Pancreas (tissue), 10 donors: ENCODE results near the gene PTPN23. TPM values are rescaled to one million over a fixed set of nuclear protein-coding genes. Genes with fewer than 3 reads are reported as not detected.

Experiments used
- ATAC-seq, 4 donors: fragments of 200-7000 bp; cut with Tn5 transposase; one replicate each; pipeline versions ENCODE4 v1.8.0 to v1.9.1; 2020; ENCODE audit warnings: mild to moderate bottlenecking in 4 of 4, moderate library complexity in 4 of 4
- DNase-seq, 6 donors: peaks; one replicate each; pipeline ENCODE4 v3.0.0-alpha.2; 2020
- FAIRE-seq: peaks from 2 replicates; lab custom pipeline; 2012; peaks lifted over from hg19 to GRCh38; lab: Jason Lieb, UNC
- H3K27ac ChIP-seq, 4 donors: fragments of 200-600 bp; sonication (generic); 1 replicate in 3 of 4; 2 replicates in 1 of 4; pipeline versions ENCODE4 v1.5.0 to v1.8.0; 2020
- H3K27me3 ChIP-seq, 4 donors: fragments of 200-600 bp; one replicate each; pipeline ENCODE4 v1.8.0; 2021
- H3K36me3 ChIP-seq, 3 donors: fragments of 200-600 bp; sonication (generic) in 1 of 3; one replicate each; pipeline versions ENCODE4 v1.5.0 to v1.8.0; 2020 to 2021
- H3K4me1 ChIP-seq, 3 donors: fragments of 200-600 bp; one replicate each; pipeline ENCODE4 v1.8.0; 2021
- H3K4me3 ChIP-seq, 4 donors: fragments of 200-600 bp; sonication (generic) in 2 of 4; one replicate each; pipeline versions ENCODE4 v1.5.0 to v1.8.0; 2020 to 2021
- H3K9me3 ChIP-seq, 4 donors: fragments of 200-600 bp; one replicate each; pipeline ENCODE4 v1.8.0; 2021
- WGBS, 2 donors: extraction: QIAGEN DNeasy Blood & Tissue Kit; methylation state at CpG; one replicate each; pipeline ENCODE4 v1.1.7; 2013; 5-methylcytosine and 5-hydroxymethylcytosine counted together
- intact Hi-C, 3 donors: fragments of 100-400 bp; cut with DNase I; formaldehyde crosslinking; loops; one replicate each; pipeline versions ENCODE4 v1.11.1 to v1.14.2; 2022
- polyA plus RNA-seq, 2 donors: library from polyadenylated mRNA; stranded (reverse); fragments of 200-250 nt; gene quantifications; one replicate each; pipeline ENCODE4 v1.2.3, GENCODE V29; 2013
- total RNA-seq, 6 donors: library from RNA; stranded (reverse); fragmentation: NEBNext Ultra II Directional in 4 of 6; extraction: Animal tissue kit (Norgen Biotek cat#: 25700) in 4 of 6; gene quantifications; one replicate each; pipeline versions ENCODE4 v1.2.1 to v1.2.4, GENCODE V29; 2021 to 2023
- TF ChIP-seq, protein P1 (sequence below), 4 donors: fragments of 200-600 bp; sonication (generic) in 3 of 4; IDR thresholded peaks; one replicate each; pipeline versions ENCODE4 v1.5.0 to v1.8.0; 2021; ENCODE audit warnings: antibody characterized with exemption in 4 of 4
- donor health status: healthy with polysubstance abuse.
- donor health status: DM: no; HTN: no; CAD: no; lungs with moderate emphysema.
- donor health status: DM: no; HTN: no; CAD: no.
- donor health status: control.
- donor health status: control.
- donor health status: Bipolar disorder and iron deficiency.
- donor health status: DM: yes; HTN: yes; CAD: no.
- donor health status: DM: no; HTN: no; CAD: no.
- donor health status: DM: no; HTN: no; CAD: no.
- donor health status: DM: yes; HTN: yes; CAD: no.

PTPN23 gene
- total and polyA plus RNA-seq, 8 donors, result 14.2 to 40.8 (median 21.1) TPM

- FAIRE-seq (no peak), DNase-seq (no peak), ATAC-seq (no peak)
- intact Hi-C loops, result no loop called here
- TF ChIP-seq, protein P1, sequence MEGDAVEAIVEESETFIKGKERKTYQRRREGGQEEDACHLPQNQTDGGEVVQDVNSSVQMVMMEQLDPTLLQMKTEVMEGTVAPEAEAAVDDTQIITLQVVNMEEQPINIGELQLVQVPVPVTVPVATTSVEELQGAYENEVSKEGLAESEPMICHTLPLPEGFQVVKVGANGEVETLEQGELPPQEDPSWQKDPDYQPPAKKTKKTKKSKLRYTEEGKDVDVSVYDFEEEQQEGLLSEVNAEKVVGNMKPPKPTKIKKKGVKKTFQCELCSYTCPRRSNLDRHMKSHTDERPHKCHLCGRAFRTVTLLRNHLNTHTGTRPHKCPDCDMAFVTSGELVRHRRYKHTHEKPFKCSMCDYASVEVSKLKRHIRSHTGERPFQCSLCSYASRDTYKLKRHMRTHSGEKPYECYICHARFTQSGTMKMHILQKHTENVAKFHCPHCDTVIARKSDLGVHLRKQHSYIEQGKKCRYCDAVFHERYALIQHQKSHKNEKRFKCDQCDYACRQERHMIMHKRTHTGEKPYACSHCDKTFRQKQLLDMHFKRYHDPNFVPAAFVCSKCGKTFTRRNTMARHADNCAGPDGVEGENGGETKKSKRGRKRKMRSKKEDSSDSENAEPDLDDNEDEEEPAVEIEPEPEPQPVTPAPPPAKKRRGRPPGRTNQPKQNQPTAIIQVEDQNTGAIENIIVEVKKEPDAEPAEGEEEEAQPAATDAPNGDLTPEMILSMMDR (IDR thresholded peaks at IDR 0.05), result no peak
- Histone ChIP-seq H3K27me3 (no peaks in the 10 kb centered on the region), H3K27ac (no peak overlapping the region), H3K9me3 (no peaks in the 10 kb centered on the region), H3K36me3 (no peaks in the 10 kb centered on the region), H3K4me1 (peaks cover 6 to 16% (median 14%) of the 10 kb centered on the region in 3 donors), H3K4me3 (no peak overlapping the region)
- WGBS, 2 donors, result 66 to 68% methylated on average over 7 of the region's 7 CpGs
Measured at GRCh38 chr3:47398228-47398627, 17.4 kb downstream of the PTPN23 start.

GRCh38 chr3:47399016-47399415 is 18.2 kb downstream of the PTPN23 start:
- H3K4me1 ChIP-seq, result peaks cover 0 to 8% (median 6%) of the 10 kb centered on the region in 3 donors
- H3K36me3 ChIP-seq, result no peaks in the 10 kb centered on the region
- no peak for FAIRE-seq
- TF ChIP-seq, protein P1 (IDR thresholded peaks at IDR 0.05), result no peak
- no peaks in the 10 kb centered on the region for H3K27me3 ChIP-seq
- ATAC-seq, result no peak
- H3K9me3 ChIP-seq, result no peaks in the 10 kb centered on the region
- intact Hi-C loops, result no loop called here
- 89 to 93% methylated on average over 1 of the region's 1 CpG for WGBS, 2 donors
- no peak overlapping the region for H3K4me3 ChIP-seq
- DNase-seq, result no peak
- no peak overlapping the region for H3K27ac ChIP-seq

DNA sequence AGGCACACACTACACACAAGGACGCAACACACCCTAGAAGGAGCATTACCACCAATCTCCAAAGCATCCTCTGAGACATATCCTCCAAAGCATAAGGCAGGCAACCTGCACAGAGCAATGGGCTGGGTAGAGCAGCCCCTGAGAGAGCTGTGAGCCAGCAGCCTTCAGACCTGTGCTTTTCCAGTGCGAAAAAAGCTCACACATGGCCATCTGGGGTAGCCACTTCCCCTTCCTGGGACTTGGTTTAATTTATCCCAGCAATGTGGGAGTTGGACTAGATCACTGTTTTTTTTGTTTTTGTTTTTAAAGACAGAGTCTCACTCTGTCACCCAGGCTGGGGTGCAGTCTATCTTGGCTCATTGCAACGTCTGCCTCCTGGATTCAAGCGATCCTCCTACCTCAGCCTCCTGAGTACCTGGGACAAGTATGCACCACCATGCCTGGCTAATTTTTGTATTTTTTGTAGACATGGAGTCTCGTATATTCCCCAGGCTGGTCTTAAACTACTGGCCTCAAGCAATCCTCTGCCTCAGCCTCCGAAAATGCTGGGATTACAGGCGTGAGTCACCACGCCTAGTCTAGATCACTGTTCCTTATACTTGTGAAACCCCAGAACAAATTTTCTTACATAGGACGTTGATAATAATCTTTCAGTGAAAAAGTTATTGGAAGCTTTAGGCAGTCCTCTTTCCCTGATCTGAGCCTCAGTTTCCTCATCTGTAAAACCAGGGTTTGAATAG is 18.9 kb downstream of the PTPN23 start:
- Histone ChIP-seq H3K36me3 (no peaks in the 10 kb centered on the region), H3K27me3 (no peaks in the 10 kb centered on the region), H3K9me3 (no peaks in the 10 kb centered on the region), H3K4me3 (no peak overlapping the region), H3K27ac (no peak overlapping the region), H3K4me1 (peaks cover 3 to 5% (median 3%) of the 10 kb centered on the region in 3 donors)
- intact Hi-C loops, result no loop called here
- WGBS, 2 donors, result 87 to 88% methylated on average over 9 of the region's 9 CpGs
- FAIRE-seq (no peak), DNase-seq (no peak), ATAC-seq (no peak)
- TF ChIP-seq, protein P1 (IDR thresholded peaks at IDR 0.05), result no peak

DNA sequence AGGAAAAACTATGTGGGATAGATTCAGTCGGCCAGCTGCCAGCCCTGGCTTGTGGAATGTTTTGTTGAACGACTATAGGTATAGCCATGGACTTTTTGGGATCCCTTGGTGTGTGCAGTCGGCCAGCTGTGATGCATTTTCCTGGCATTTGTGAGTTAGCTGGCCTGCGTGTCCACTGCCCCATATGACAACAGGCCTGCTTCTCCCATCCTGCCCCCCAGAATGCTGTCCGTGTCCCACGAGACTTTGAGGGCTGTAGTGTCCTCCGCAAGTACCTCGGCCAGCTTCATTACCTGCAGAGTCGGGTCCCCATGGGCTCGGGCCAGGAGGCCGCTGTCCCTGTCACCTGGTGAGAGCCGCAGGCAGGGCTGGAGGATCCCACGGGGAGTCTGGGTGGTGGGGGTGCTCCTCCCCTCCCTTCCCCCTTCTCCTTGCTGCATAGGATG is 23.6 kb downstream of the PTPN23 start:
- Histone ChIP-seq H3K36me3 (peaks cover 5 to 33% (median 10%) of the 10 kb centered on the region in 3 donors), H3K27me3 (no peaks in the 10 kb centered on the region), H3K9me3 (no peaks in the 10 kb centered on the region), H3K4me1 (peaks cover 4 to 10% (median 6%) of the 10 kb centered on the region in 3 donors), H3K27ac (no peak overlapping the region), H3K4me3 (no peak overlapping the region)
- ATAC-seq, result no peak
- 74 to 81% methylated on average over 12 to 13 of the region's 13 CpGs for WGBS, 2 donors
- FAIRE-seq, result no peak
- no peak for DNase-seq
- intact Hi-C loops, result no loop called here
- TF ChIP-seq, protein P1 (IDR thresholded peaks at IDR 0.05), result no peak
